Measurements from ENCODE around the gene LRRN2.

- no peak for TF ChIP-seq POLR2A (IDR thresholded peaks at IDR 0.05)
- no peak for TF ChIP-seq CTCF (IDR thresholded peaks at IDR 0.05)
- TF ChIP-seq EP300 (IDR thresholded peaks at IDR 0.05): no peak
Measured at GRCh38 chr1:204624631-204625216, 60.8 kb downstream of the LRRN2 start.

All from gastroesophageal sphincter (tissue), 3 donors.